ENCODE data around the gene MORN5.

GRCh38 chr9:122180633-122181032 is 20.9 kb downstream of the MORN5 start:
- TF ChIP-seq ZNF488 (tag by site-specific recombination; IDR thresholded peaks at IDR 0.05), result no peak
- no peak for TF ChIP-seq ZSCAN18 (tag by site-specific recombination; IDR thresholded peaks at IDR 0.05)

Data from HEK293 (cell line).